ENCODE results near the gene POLR3K. TPM values are rescaled to one million over a fixed set of nuclear protein-coding genes. Genes with fewer than 3 reads are reported as not detected.

POLR3K gene
- total RNA-seq, 1 donor from 2014 or later, result 2.8 TPM

- no peak for DNase-seq
Measured at GRCh38 chr16:78444-79150, 25.2 kb upstream of the POLR3K start.

- DNase-seq, result peak; percentile 76
Measured at GRCh38 chr16:77807-78443, 24.5 kb upstream of the POLR3K start, which contains the start of gene MPG. Gene MPG (plus strand): TSS chr16:78225. CDS start chr16:78310, 85 bp downstream.

GRCh38 chr16:77273-77806, 23.9 kb upstream of the POLR3K start:
- no peak for DNase-seq

GRCh38 chr16:76535-77272, 23.3 kb upstream of the POLR3K start:
- DNase-seq, result no peak

GRCh38 chr16:75580-76501, 22.4 kb upstream of the POLR3K start:
- no peak for DNase-seq

- DNase-seq, result no peak
Measured at GRCh38 chr16:74747-75334, 21.4 kb upstream of the POLR3K start.

- no peak for DNase-seq
Measured at GRCh38 chr16:74051-74746, 20.8 kb upstream of the POLR3K start.

GRCh38 chr16:72561-73548, 19.4 kb upstream of the POLR3K start, which contains the start of gene RHBDF1:
Gene RHBDF1 (minus strand): TSS chr16:72631. CDS start chr16:65015, 7,616 bp downstream.
- no peak for DNase-seq

GRCh38 chr16:71540-72401, 18.4 kb upstream of the POLR3K start:
- no peak for DNase-seq

GRCh38 chr16:71210-71539, 17.8 kb upstream of the POLR3K start:
- DNase-seq, result no peak

GRCh38 chr16:69181-69580, 15.8 kb upstream of the POLR3K start:
- DNase-seq, result no peak

- no peak for DNase-seq
Measured at GRCh38 chr16:67884-68789, 14.7 kb upstream of the POLR3K start.

GRCh38 chr16:67183-67791, 13.9 kb upstream of the POLR3K start:
- no peak for DNase-seq

GRCh38 chr16:66309-67182, 13.1 kb upstream of the POLR3K start:
- no peak for DNase-seq

- DNase-seq, result peak; percentile 47
Measured at GRCh38 chr16:65745-66144, 12.3 kb upstream of the POLR3K start.

- DNase-seq, result no peak
Measured at GRCh38 chr16:64914-65255, 11.5 kb upstream of the POLR3K start.
